OCI-LY3 (cell line): ENCODE measurements around the gene ISOC2.

ENCODE experiments used
- EZH2phosphoT487 ChIP-seq: fragments of 200-600 bp; shearing (Covaris generic); IDR thresholded peaks from 2 replicates; pipeline ENCODE4 v1.6.1; 2018; ENCODE audit warnings: antibody characterized with exemption, mixed run types, low read depth
- TF ChIP-seq, protein P1 (sequence below): fragments of 200-600, 300-600 bp; sonication (generic); IDR thresholded peaks from 2 replicates; pipeline ENCODE4 v1.5.1; 2014; ENCODE audit warnings: antibody characterized with exemption, low read length, low read depth

- TF ChIP-seq, protein P1, sequence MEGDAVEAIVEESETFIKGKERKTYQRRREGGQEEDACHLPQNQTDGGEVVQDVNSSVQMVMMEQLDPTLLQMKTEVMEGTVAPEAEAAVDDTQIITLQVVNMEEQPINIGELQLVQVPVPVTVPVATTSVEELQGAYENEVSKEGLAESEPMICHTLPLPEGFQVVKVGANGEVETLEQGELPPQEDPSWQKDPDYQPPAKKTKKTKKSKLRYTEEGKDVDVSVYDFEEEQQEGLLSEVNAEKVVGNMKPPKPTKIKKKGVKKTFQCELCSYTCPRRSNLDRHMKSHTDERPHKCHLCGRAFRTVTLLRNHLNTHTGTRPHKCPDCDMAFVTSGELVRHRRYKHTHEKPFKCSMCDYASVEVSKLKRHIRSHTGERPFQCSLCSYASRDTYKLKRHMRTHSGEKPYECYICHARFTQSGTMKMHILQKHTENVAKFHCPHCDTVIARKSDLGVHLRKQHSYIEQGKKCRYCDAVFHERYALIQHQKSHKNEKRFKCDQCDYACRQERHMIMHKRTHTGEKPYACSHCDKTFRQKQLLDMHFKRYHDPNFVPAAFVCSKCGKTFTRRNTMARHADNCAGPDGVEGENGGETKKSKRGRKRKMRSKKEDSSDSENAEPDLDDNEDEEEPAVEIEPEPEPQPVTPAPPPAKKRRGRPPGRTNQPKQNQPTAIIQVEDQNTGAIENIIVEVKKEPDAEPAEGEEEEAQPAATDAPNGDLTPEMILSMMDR = no peak
- TF ChIP-seq EZH2phosphoT487 = no peak
Measured at GRCh38 chr19:55406091-55406825, 55.2 kb downstream of the ISOC2 start.
